Gastroesophageal sphincter (tissue), 3 donors: ENCODE measurements around the gene SHC4.

Experiments
- EP300 ChIP-seq: sonication (generic); formaldehyde crosslinking; IDR thresholded peaks from one replicate; pipeline ENCODE4 v1.6.1; 2017; ENCODE audit warnings: antibody characterized with exemption, mild to moderate bottlenecking
- POLR2A ChIP-seq, 2 donors: fragments of 450-650 bp; IDR thresholded peaks; one replicate each; pipeline ENCODE4 v1.6.1; 2017; ENCODE audit warnings: antibody characterized with exemption in 2 of 2, mild to moderate bottlenecking in 2 of 2, moderate library complexity in 1 of 2
- POLR2AphosphoS5 ChIP-seq: sonication (generic); formaldehyde crosslinking; IDR thresholded peaks from one replicate; pipeline ENCODE4 v1.6.1; 2017; ENCODE audit warnings: antibody characterized with exemption
- TF ChIP-seq, protein P1 (sequence below), 4 experiments: fragments of 200-600 bp in 2 of 4; fragments of 450-650 bp in 2 of 4; sonication (generic) in 1 of 4; IDR thresholded peaks; one replicate each; pipeline ENCODE4 v1.5.1; 2017 to 2019; ENCODE audit warnings: antibody characterized with exemption in 4 of 4, mild to moderate bottlenecking in 2 of 4, moderate library complexity in 2 of 4

GRCh38 chr15:48876057-48876456, 87.7 kb downstream of the SHC4 start:
- TF ChIP-seq, protein P1, sequence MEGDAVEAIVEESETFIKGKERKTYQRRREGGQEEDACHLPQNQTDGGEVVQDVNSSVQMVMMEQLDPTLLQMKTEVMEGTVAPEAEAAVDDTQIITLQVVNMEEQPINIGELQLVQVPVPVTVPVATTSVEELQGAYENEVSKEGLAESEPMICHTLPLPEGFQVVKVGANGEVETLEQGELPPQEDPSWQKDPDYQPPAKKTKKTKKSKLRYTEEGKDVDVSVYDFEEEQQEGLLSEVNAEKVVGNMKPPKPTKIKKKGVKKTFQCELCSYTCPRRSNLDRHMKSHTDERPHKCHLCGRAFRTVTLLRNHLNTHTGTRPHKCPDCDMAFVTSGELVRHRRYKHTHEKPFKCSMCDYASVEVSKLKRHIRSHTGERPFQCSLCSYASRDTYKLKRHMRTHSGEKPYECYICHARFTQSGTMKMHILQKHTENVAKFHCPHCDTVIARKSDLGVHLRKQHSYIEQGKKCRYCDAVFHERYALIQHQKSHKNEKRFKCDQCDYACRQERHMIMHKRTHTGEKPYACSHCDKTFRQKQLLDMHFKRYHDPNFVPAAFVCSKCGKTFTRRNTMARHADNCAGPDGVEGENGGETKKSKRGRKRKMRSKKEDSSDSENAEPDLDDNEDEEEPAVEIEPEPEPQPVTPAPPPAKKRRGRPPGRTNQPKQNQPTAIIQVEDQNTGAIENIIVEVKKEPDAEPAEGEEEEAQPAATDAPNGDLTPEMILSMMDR (IDR thresholded peaks at IDR 0.05) = no peak
- TF ChIP-seq EP300 (no peak), POLR2AphosphoS5 (no peak), POLR2A (IDR thresholded peaks at IDR 0.05) (no peak)
